GM18858 (cell line): ENCODE data around the gene RND2.

Source experiments
- ATAC-seq: cut with Tn5 transposase; IDR thresholded peaks from one replicate; pipeline ENCODE4 v1.9.1; 2021; ENCODE audit not compliant: unreplicated experiment

RND2 gene

DNA sequence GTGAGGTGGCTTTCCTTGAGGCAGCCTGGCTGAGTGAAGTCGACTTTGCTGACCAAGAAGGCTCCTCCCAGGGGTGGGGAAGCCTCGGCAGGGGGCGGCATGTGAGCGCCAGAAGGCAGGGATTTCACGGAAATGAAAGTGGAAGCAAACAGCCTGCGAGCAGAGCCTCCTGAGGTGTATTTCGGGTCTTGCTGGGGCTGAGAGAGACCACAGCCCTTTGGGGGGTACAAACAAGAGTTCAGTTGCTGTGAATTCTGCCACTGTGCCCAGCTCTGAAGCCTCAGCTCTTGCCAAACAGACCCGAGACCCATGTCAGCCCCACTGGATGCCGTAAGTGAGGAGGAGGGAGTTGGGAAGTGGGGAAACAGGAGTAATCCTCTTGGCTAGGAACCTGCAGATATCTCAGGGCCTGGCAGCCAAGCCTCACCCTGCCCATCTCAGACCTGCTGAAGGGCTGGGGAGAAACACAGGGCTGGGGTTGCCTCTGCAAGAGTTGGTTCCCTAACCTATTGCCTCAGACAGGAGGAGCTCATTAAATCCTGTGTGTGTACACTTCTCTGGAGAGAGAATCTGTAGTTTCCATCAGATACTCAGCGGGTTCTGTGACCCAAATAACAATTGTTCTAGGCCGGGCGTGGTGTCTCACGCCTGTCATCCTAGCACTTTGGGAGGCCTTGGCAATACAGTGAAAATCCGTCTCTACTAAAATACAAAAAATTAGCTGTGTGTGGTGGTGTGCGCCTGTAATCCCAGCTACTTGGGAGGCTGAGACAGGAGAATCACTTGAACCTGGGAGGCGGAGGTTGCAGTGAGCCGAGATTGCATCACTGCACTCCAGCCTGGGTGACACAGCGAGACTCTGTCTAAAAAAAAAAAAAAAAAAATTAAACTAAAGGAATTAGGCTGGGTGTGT lies 18.1 kb upstream of the RND2 start, which contains the start of gene IFI35:
IFI35 (plus strand) TSS at position 146 of the 913 bp plus-strand sequence; CDS start at position 310, 164 bp downstream.
- ATAC-seq: no peak

DNA sequence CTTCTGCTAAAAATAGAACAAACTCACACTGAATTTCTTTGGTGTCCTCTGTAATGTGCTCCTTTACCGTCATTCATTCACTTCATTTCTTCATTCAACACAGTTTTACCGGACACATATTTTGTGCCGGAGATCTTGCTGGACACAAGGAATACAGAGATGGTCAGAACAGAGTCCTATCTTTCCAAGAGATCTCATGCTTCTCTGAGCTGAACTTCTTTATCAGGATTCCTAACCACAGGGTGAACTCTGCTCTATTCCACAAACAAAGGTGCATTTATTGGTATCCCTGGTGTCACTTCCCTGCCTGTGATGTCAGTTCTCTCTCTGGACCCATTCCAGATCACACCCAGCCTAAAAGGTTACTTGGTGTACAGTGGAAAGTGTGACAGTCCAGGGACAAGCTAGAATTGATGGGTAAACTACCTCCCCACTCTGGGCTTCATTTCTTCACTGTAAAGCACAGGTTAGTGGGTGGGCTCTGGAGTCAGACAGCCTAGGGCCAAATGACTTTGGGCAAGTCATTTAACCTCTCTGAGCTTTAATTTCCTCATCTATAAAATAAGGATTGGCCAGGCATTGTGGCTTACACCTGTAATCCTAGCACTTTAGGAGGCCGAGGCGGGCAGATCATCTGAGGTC lies 14.2 kb upstream of the RND2 start:
- no peak for ATAC-seq

DNA sequence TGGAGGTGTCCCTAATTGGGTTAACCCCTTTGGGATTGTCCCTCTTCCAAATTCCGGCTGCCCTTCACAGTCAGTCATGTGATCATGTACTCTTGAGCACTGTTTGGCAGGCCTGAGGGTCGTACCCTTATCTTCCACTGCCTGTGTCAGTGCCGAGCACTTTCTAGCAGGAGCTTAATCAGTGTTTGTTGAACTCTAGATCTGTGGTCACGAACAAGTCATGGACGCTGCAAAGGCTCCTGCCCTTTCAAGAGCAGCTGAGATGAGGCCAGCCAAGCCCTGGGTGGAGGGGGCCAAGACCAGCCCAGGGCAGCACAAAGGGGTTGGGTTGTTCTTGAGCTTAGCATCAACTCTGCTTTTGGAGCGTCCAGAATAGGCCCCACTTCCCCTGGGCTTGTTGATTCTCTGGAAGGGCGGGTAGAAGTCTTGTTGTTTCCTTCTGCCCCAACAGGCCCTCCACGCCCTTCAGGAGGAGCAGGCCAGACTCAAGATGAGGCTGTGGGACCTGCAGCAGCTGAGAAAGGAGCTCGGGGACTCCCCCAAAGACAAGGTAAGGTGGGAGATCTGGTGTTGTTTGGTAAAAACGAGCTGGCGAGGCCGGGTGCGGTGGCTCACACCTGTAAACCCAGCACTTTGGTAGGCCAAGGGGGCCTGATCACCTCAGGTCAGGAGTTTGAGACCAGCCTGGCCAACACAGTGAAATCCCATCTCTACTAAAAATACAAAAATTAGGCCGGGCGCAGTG lies 13.1 kb upstream of the RND2 start:
- ATAC-seq: no peak

DNA sequence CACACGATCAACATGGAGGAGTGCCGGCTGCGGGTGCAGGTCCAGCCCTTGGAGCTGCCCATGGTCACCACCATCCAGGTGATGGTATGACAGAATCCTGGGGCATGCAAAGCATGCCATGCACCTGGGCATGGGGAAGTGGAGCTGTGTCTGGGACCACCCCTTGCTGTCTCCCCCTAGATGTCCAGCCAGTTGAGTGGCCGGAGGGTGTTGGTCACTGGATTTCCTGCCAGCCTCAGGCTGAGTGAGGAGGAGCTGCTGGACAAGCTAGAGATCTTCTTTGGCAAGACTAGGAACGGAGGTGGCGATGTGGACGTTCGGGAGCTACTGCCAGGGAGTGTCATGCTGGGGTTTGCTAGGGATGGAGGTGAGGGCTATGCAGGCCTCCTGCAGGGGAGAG lies 11.7 kb upstream of the RND2 start:
- ATAC-seq: no peak

- no peak for ATAC-seq
These were observed 10.9 kb upstream of the RND2 start for GRCh38 chr17:43014020-43014648.

DNA sequence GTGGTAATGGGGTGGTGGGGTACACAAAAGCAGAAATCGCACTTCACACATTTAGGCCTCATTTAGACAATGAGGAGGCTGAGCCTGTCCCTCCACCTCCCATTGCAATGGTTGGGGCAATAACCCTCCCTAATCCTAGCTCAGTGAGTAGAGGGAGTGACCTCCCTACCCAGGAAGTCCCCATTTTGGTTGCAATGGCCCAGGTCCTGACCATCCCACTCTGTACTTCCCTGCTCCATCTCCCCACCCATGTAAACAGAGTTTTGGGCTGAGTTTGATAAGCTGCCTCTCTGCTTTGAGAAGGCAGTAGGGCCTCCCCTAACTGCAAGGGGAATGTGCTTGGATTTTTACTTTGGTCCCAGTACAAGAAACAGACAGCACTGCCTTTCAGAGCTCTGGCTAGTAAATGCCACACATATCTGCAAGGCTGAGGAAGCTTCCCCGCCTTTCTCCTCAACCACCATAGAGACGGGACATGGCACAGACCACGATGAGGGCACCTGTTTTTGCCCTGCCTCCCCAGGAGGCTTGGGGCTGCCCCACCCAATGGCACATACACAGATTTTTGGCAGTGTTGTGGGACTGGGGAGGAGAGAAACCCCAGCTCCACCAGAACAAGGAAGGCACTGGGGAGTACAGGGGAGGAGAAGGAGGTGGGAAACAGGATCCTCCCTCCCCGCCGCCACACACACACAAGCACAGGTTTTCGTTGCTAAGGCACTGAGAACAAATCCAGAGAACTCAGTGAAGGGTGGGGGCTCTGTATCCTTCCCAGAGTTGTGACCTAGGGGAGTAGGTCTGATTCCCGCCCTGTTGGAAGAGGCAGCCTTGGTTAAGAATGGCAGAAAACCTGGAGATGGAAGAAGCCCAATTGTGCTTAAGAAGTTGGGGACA lies 10.1 kb upstream of the RND2 start:
- ATAC-seq: no peak

- no peak for ATAC-seq
These were observed 9.5 kb upstream of the RND2 start for GRCh38 chr17:43015579-43015978.

GRCh38 chr17:43016216-43016615 lies 8.8 kb upstream of the RND2 start:
- ATAC-seq: no peak

- no peak for ATAC-seq
These were observed 6.8 kb upstream of the RND2 start for GRCh38 chr17:43018008-43018853.

- ATAC-seq: no peak
These were observed 6.1 kb upstream of the RND2 start for GRCh38 chr17:43018932-43019331.

- no peak for ATAC-seq
These were observed 5.6 kb upstream of the RND2 start for GRCh38 chr17:43019418-43019817.

DNA sequence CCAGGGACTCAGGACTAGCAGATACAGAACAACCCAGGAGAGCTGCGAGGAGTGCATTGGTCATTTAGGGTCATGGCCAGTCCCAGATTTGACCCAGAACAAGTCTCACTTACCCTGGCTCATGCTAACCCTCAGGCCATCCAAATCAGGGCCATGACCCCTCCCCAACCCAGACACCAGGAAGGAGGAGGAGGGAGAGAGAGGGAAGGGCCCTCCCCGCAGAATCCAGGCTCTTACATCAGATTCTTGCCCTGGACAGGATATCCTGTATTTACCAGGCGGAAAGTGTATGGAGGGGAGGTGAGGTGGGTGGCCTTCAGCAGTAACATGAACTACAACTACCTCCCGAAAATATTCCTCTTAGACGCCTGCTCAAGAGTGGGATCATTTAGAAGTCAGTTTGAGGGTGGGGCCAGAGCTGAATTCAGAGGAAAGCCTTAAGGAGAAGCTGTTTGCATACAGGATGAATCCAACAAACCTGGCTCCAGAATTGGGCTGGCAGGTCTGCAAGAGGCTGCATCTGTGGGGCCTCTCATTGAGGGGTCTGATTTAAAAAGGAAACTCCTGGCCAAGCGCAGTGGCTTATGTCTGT lies 4.9 kb upstream of the RND2 start:
- ATAC-seq: no peak

DNA sequence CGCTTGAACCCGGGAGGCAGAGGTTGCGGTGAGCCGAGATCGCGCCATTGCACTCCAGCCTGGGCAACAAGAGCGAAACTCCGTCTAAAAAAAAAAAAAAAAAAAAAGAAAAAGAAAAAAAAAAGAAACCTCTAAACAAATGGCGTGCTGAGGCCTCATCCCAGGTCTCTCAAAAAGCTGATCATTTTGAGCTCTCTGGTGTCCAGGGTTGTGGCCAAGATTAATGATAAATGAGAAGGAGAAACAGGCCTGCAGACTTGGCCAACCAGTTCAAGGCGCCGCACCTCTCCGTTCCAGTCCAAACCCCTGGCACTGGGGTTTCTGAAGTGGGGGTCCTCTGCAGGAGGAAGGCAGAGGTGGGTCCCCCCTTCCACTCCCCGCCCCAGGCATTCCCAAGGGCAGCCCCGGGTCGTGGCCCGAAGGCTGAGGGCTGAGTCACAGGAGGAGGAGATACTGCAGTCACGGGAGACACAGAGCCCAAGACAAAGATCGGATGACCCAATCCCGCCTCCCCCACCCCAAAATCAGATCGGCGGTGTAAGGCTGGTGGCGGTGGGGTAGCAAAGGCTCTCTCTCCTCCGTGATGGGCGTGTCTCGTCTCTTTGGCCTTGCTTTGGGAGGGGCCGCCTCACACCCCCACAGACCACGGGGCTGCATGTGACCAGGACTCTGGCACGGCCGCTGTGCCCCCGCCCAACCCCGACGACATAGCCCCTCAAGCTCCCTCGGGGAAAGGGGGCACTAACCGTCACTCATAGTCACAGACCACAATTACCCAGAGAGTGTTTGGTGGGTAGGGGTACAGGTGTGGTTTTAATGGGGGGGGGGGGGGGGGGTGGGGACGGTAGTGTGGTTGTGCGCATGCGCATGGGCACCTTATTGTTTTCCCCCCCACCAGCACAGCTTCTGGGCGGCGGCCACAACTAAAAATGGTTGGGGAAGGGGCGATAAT lies 4.0 kb upstream of the RND2 start:
- no peak for ATAC-seq

DNA sequence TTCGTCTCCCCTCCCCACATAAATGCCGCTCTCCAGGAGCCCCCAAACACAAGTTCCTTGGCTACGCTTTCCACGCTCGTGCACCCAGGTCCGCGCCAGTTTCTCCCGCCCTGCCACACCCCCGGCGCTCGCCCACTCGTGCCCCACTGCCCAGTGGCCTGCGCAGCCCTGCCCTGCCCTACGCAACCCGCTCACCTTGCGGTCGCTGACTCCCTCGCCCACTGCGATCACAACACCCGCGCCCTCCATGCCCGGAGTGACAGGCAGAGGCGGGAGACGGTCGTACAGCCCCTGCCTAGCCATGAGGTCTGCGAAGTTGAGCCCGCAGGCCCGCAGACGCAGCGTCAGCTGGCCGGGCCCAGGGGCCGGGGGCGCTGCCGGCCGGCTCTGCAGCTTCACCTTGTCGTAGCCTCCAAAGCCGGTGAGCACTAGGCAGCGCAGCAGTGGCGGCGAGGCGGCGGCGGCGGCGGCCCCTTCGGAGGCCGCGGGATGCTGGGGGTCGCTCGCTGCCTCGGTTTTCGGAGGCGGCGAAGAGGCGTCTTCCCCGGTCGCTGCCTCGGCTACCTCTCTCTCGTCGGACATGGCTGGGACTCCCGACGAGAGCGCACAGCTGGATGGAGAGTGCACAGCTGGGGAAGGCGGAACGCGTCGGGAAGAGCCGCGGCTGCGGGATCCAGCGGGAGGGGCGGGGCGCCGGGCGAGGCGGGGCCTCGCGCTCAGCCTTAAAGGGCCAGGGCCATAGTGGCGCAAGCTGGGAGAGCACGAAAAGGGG lies 3.1 kb upstream of the RND2 start, which contains the start of gene VAT1:
VAT1 (minus strand) TSS at position 645 of the 772 bp plus-strand sequence; CDS start at position 582, 63 bp downstream.
- ATAC-seq: no peak

GRCh38 chr17:43025290-43025657 lies 243 bp downstream of the RND2 start:
- ATAC-seq: no peak

DNA sequence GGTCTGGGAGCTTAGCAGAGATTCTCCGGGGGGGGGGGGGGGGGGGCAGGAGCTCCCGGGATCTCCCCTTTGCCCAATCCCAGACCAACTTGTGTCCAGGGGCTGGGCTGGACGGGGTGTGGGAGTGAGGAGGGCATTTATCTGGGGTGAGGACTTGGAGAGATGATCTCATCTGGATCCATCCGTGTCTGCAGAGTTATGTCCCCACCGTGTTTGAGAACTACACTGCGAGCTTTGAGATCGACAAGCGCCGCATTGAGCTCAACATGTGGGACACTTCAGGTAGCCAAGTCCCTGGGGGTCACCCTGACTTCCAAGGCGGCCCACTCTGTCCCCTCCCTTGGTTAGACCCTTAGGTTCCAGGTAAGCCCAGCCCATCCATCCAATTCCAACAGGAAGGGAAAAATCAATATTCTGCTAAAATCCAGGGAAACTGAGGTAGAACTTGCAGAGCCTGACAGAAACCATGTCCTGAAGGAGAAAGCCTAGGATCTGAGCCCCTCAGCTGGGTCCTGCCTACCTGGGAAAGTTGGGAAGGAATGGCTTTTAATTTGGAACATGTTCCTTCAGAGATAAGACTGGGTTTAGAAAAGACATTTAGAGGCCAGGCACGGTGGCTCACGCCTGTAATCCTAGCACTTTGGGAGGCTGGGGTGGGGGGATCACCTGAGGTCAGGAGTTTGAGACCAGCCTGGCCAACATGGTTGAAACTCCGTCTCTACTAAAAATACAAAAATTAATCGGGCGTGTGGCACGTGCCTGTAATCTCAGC lies 921 bp downstream of the RND2 start:
- ATAC-seq: no peak
